Stimulated activated CD8-positive, alpha-beta memory T cell treated with anti-CD3 and anti-CD28 coated beads, Interleukin-12 subunit alpha, Interleukin-12 subunit beta, amount 100 ng/mL, for 24 hours (primary cell): ENCODE data around the gene ADARB2.
"Not testable (repeated sequence)": the region's sequence is repeated elsewhere in the genome, so short reads cannot be mapped to it uniquely, and the experiment has no call there.

Source experiments
- DNase-seq: peaks from one replicate; pipeline ENCODE4 v3.0.0-alpha.2; 2020; ENCODE audit errors: extremely low read depth

The ADARB2 gene

GRCh38 chr10:1327759-1328158 lies 409.6 kb downstream of the ADARB2 start:
- DNase-seq: no peak

GRCh38 chr10:1326514-1326913 lies 410.8 kb downstream of the ADARB2 start:
- DNase-seq: not testable (repeated sequence)

- no peak for DNase-seq
Observed at GRCh38 chr10:1324903-1325302, 412.4 kb downstream of the ADARB2 start.

DNA sequence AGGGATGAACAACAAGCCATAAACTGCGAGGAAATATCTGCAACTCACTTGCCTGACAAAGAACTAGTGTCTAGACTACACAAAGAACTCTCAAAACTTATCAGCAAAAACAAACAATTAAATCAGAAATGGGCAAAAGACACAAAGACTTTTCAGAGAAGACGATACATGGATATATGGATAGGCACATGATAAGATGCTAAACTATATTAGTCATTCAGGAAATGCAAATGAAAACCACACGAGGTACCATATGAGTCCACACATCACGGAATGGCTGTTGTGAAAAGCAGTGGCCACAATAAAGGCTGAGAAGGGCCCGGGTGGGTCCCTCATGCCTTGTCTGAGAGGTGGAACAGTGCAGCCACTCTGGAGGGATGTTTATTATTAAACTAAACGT lies 413.4 kb downstream of the ADARB2 start:
- no peak for DNase-seq

DNA sequence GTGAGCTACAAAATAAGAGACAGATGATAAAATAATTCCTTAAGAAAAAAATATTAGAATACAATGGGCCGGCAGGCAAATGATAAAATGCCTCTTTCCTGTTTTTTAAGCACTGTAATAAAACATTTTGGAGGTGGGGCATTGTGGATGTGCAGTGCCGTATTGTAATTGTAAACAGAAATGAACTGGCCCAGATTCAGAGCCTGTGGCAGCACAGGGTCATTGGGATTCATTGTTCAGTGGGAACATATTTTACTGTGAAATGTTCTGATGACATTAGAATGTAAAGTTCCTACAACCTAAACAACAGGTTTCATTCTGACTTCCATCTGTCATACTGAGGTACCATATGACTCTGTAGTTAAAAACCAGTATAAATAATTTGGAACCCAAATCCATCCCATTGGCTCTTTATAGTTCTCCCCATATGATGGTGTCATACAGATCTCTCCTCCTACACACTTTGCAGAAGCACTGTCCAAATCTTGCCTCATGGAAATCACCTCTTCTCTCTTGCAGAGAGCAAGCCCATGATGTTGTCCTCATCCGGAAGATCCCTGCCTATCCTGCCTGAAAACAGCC lies 416.5 kb downstream of the ADARB2 start:
- no peak for DNase-seq

DNA sequence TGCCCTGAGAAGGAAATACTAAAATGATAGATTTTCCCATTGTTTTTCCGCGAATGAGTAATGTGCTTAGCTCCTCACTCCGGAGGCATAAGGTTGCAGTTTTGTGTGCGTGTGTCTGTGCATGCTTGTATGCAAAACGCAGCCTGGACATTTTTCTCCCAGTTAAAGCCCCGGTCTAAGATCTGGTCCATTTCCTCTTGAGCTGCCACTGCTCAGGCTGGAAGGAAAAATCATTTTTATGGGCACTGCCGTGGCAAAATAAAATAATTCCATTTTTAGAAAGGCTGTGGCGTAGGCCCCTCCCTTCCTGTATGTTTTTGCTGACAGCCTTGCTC lies 420.5 kb downstream of the ADARB2 start:
- no peak for DNase-seq

DNA sequence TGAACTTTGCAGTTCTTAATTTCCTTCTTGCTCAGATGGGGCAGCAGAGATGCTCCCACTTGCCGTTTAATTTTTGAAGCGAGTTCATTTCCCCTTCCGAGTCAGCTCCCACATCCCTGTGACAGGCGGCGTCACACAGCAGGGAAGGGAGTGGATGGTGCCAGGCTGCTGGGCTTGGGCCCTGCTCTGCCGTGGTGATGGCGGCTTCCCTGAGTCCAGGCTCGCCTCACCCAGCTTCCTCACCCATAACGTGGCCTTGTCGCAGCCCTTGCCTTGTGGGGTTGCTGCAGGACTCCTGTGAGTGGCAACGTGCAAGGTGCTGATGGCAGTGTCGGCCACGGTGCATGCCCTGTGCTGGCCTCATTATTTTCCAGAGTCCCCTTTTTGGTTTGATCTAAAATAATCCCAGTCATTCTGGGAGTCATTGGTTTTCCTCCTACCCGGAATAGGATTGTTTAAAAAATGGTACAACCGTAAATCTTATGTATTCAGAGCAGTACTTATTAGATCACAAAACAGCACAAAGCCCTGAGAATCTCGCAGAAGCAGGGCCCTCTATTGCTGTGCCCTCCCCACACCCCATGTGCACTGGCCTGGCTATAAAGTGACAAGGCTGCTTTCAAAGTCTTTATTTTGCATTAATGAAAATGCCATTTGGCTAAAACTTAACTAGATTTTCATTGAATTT lies 421.1 kb downstream of the ADARB2 start:
- no peak for DNase-seq

- DNase-seq: no peak
Observed at GRCh38 chr10:1315178-1315577, 422.1 kb downstream of the ADARB2 start.

DNA sequence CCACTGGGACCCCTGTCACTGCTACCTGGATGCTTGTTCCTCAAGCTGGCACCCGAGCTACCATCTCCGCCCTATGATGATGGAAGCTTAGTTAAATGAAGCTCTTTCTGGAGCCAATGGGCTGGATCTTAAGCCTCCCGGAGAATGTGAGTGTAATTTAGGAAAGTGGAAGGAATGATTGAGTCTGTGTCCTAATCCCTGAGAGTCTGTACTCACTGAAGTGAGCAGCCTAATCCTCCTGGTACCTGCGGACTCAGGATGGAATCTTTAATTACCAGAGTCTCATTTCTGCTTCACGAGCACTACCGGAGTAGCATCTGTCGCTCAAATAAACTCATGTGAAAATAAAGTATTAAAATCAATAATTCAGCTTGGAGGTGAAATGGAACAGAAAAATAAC lies 425.6 kb downstream of the ADARB2 start:
- no peak for DNase-seq

DNA sequence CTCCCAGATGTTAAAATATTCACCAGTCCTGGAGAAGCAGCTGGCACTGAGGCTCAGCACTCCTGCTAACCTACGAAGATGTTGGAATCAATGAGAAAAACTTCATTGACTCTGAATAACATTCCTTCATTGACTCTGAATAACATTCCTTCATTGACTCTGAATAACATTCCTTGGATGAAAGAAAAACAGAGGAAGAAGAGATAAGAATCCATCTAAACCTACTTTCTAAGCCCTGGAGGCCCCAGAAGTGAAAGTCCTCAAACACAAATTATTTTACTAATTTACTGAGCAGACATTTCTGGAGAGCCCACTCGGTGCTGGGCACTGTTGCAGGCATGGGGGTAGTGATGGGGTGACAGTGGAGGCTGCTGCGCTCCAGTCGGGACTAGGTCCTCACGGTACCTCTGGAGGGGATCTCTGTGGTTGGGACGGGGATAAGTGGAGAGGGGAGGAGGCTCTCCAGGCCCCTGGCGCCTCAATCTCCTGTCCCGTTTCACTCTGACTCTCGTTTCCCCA lies 427.0 kb downstream of the ADARB2 start:
- no peak for DNase-seq

- no peak for DNase-seq
Observed at GRCh38 chr10:1309617-1310270, 427.6 kb downstream of the ADARB2 start.

GRCh38 chr10:1308962-1309616 lies 428.2 kb downstream of the ADARB2 start:
- DNase-seq: no peak

- DNase-seq: no peak
Observed at GRCh38 chr10:1308173-1308961, 429.0 kb downstream of the ADARB2 start.

DNA sequence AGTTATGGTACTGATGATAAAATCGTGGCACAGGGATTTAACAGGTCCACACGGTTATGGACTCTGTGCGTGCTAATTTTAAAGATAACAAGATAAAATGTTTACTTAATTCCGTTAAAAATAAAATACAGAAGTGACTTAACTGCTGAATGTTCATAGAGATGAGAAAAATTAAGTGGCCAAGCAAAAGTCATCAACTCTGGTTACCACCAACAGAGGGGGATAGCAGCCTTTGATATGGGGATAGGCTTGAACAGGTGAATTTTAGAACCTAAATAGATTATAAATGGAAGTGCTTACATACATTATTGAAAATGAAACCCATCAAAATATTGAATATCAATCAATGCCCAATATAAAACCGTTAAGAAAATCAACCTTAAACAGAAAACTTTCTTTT lies 436.2 kb downstream of the ADARB2 start:
- DNase-seq: no peak

DNA sequence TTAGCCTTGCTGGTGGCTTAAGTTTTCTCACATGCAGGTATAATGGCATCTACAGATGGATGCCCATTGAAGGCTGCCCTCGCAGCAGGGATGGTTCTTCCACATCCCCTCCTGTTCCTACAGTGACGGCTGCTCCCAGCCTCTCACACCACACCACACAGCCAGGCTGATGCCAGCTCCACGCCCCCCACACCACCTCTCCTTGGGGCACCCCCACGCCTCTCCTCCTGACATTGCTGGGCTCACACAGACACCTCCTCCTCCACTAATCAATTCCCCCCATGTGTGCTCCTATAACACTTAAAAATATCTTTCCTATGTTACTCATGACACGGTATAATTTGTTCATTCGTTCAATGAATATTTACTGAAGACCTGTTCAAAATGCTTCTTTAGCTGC lies 437.1 kb downstream of the ADARB2 start:
- DNase-seq: no peak

DNA sequence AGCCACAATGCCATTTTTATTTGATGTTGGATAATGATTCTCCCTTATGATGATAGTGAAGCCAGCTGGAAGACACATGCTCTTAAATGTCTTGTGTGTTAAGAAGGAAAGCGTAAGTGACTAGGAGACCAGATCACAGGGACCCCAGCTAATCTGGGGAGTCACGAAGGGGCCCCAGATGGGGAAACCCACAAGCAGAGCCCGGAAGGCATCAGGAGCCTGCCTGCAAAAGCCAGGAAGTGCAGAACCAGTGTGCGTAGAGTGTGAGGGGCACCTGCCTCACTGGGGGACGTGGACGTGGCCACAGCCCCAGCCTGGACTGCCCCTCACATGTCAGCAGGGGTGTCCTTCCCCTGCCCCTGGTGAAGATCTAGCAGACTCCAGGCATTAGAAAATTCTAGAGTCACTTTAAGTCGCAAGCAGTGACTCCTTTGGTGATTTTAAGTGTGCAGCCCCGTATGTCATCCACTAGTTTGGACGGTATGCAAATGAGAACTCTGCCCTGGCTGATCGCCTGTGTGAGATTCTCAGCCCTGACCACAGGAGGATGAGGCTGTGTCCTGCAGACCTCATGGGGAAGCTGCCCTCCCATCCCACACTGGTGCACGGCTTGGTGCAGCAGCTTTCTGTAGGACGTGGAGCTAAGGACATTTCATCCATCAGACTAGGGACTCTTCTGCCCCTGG lies 438.1 kb downstream of the ADARB2 start:
- no peak for DNase-seq

DNA sequence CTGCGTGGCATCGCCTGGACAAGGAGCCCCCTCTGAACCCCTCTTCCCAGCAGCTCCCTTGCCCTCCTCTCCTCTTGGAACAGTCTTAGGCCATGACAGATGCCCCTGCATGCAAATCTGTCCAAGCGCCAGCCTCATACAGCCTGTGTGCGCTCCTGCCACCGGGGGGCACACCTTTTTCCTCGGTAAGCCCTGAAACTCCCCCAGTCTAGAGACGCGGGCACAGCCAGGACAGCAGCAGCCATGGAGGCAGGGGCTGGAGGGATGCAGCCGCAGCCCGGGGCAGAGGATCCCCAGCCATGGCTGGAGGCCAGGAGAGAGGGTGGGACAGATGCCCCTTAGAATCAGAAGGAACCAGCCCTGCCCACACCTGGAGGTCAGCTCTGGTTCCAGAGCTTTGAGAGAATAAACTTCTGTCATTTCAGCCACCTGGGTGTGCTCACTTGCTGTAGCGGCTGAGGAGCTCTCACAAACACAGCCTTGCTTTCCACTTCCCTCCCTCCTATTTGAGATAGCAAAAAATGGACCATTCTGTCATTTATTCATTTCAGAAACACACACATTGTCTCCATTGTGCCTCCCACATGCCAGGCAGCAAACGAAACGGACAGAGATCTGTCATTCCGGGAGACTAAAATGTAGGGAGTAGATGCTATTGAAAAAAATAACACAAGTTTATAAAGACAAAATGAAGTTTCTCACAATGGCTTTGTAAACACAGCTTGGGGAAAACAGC lies 439.6 kb downstream of the ADARB2 start:
- DNase-seq: no peak

GRCh38 chr10:1295756-1296480 lies 441.4 kb downstream of the ADARB2 start:
- DNase-seq: no peak

DNA sequence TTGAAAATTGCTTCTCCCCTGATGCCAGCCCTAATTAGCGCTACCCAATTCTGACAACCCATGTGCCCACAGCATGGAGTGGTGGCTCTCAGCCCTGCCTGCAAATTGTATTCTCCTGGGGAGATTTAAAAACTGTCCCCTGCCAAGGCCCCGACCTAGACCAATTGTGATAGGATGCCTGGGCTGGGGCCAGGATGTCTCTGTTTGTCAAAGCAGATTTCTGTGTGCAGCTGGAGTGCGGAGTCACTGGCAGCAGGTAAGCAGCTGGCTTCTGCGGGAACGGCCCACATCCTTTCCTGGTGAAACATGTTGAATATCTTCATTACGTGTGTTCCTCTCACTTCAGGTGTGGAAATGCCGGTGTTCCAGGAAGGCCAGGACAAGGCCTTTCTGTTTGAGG lies 442.6 kb downstream of the ADARB2 start:
- no peak for DNase-seq
